Embryonic facial prominence (tissue), 1 donor: ENCODE data around the gene DCAKD.
"Not testable (repeated sequence)": the region's sequence is repeated elsewhere in the genome, so short reads cannot be mapped to it uniquely, and the experiment has no call there.

ENCODE experiments used
- DNase-seq: peaks from one replicate; pipeline ENCODE4 v3.0.0-alpha.2; 2016; ENCODE audit errors: extremely low spot score

DCAKD gene

GRCh38 chr17:45067637-45068036 lies 16.2 kb upstream of the DCAKD start:
- DNase-seq = no peak

GRCh38 chr17:45063198-45063597 lies 11.8 kb upstream of the DCAKD start:
- DNase-seq = no peak

DNA sequence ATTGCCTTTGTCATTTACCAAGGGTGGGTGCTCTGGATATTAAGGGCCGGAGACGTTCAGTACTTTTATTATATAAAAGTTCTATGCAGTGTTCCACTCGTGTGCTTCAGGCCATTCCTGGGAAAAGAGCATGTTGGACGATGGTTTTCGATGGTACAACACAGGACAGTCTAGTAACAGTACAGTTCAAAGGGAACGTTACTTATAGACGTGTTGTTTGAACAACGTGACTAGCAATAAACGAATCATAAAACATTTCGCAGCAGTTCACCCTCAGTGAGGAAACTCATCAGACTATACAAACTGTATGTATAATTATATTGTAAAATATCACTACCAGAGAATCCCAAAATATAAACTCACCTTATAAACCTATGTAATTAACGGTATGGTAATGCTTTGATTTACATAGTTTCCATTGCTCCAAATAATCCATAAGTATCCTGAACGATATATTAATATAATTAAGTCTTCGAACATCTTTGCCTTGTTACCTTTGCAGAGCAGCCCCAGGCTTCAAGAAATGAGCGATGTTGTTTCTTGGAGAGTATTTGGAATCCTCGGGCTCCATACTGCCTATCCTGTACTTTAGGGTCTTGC lies 10.3 kb upstream of the DCAKD start:
- DNase-seq = no peak

- DNase-seq = peak; percentile 99
These were observed 9.6 kb upstream of the DCAKD start, which contains the start of gene NMT1 for GRCh38 chr17:45060797-45061605. Gene NMT1, plus strand, starts transcription at chr17:45061317. Its CDS starts 13 bp downstream, at chr17:45061330.

DNA sequence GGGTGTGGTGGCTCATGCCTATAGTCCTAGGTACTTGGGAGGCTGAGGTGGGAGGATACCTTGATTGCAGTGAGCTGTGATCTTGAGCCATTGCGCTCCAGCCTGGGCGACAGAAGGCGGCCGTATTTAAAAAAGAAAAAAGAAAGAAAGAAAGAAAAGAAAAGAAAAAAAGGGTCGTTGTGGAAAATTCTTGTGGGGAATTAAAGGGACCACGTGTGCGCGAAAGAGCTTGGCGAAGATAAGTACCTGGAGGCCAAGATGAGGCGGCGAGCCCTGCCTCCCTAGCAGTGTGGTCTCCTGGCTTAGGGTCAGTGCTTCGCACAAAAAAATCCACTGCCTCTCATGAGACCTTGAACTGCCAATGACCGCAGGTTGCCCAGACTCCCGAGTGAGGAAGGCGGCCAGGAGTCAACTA lies 9.0 kb upstream of the DCAKD start:
- no peak for DNase-seq

DNA sequence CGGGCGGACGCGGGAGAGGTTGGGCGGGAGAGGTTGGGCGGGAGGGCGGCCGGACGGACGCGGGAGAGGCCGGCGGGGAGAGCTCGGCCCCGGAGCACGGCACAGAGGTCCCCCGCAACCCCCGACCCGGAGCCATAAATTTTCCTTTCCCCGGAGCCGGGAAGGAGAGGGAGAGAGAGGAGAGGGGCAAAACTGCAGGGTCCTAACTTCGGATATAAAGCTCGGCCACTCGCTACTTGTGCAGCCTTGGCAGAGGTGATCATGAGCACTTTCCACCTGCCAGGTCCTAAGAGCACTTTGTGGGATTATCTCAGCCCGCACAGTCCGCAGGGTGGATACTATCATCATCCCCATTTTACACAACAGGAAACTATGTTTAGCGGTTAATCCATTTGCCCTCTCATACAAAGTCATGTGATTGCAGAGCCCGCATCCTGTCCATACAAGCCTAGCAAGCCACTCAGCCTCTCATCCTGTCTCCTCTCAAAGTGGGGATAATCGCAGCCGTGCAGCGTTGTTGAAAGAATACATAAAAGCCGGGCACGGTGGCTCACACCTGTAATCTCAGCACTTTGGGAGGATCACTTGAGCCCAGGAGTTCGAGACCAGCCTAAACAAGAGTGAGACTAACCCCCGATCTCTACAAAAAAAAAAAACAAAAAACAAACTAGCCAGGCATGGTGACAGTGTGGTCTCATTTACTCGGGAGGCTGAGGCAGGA lies 780 bp upstream of the DCAKD start:
- DNase-seq = no peak

- not testable (repeated sequence) for DNase-seq
These were observed 254 bp upstream of the DCAKD start for GRCh38 chr17:45051720-45052051.

DNA sequence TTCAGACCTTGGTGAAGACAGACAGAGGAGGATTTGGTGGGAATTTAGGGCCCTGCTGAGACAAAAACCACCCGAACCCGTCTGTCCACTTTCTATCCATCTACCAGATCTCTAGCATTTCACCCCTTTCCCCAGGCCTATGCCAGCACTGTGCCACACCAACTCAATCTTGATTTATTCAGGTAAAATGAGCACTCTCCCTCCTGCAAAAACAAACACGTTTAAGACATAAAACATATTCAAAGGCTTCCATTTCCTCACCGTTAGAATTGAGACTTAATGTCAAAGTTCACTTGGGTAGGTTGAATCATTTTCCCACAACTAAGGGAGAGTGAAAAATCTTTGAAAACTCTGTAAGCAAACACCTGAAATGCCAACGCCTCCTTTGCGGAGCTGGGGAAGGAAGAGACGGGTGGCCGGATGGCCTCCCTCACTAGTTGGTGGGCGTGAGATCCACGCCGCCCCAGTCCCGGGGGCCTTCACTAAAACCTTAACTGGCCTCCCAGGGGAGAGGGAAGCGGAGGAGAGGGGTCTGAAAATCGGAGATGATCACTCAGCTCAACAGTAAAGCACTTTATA lies 862 bp downstream of the DCAKD start:
- DNase-seq = no peak

GRCh38 chr17:45048795-45049563 lies 2.5 kb downstream of the DCAKD start:
- no peak for DNase-seq

DNA sequence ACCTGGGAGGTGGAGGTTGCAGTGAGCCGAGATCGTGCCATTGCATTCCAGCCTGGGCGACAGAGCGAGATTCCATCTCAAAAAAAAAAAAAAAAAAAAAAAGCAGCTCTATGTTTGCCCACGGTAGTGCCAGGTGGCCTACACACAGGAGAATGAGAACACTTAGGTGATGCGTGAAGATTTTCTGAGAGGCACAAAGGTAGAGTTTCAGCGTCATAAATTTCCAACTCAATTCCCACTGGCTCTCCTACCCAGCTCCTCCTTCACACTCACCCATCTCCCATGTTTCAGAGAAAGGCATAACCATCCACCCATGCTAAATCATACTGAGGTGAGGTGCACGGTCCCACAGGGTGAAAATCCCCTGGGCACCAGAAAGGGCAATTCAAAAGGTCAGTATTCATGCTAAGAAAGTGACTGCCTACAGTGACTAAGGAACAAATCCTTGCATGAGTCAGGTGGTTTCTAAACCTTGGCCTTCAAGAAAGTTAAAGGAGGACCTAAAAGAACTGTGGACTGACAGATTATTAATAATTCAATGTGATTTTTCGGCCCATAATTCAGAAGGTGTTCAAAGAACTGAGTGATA lies 4.8 kb downstream of the DCAKD start:
- no peak for DNase-seq

DNA sequence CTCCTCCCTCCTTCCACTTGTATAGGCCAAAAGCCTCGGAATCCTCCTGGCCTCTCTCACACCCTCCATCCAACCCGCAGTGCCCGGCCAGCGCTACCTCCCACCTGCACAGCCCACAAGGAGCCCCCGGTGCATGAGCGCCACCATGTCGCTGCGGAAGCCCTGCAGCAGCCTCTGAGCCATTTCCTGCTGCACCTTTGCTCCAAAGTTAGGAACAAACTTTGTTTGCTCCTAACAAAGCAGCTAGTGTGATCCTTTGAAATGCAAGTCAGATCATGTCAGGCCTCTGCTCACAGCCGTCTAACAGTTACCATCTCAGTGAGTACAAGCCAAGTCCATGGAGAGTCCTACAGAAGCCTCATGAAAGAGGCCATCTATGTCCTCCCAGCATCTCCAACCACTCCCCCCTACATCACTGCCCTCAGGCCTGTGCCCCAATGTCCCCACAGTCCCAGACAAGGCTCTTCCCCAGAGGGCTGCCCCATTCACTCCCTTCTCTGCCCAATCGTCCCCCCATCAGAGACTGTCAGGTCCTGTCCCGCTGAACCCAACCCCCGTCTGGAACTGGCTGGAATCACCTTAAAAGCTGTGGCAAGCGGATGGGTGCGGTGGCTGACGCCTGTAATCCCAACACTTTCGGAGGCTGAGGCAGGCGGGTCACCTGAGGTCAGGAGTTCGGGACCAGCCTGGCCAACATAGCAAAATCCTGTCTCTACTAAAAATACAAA lies 7.5 kb downstream of the DCAKD start:
- DNase-seq = no peak

DNA sequence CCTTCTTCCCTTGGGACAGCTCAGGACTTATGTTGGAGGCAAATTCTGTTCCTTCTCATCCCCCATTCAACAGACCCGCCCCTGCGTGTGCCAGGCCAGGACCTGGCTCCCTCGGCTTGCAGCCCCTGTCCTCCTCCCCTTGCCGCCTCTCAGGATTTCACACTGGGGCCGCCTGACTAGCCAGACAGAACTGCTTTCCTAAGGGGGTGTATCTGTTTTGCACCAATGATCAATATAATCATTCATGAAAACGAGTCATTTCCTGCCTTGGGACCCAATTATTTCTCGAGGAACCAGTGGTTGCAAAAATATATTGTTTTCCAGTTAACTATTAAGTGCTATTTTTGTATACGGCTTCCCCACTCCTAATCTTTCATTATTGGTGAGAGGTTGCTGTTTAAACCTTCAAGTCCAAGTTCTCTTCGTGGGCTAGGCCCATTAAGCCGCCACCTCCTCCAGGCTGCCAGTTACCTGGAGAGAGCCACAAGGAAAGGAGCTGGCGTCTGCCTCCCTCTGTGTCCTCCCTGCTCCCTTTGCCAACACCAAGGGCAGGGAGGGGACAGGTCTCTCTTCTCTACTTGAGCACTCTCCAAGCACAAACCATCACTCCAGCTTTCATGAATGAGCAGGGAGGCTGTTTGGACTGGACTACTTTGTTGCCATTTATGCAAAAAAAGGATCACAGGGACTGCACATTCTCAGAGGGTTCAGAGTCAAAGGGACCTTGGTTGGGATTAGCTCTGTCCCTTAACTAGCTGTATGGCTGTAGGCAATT lies 8.9 kb downstream of the DCAKD start:
- no peak for DNase-seq

- no peak for DNase-seq
These were observed 11.0 kb downstream of the DCAKD start for GRCh38 chr17:45040459-45040858.

DNA sequence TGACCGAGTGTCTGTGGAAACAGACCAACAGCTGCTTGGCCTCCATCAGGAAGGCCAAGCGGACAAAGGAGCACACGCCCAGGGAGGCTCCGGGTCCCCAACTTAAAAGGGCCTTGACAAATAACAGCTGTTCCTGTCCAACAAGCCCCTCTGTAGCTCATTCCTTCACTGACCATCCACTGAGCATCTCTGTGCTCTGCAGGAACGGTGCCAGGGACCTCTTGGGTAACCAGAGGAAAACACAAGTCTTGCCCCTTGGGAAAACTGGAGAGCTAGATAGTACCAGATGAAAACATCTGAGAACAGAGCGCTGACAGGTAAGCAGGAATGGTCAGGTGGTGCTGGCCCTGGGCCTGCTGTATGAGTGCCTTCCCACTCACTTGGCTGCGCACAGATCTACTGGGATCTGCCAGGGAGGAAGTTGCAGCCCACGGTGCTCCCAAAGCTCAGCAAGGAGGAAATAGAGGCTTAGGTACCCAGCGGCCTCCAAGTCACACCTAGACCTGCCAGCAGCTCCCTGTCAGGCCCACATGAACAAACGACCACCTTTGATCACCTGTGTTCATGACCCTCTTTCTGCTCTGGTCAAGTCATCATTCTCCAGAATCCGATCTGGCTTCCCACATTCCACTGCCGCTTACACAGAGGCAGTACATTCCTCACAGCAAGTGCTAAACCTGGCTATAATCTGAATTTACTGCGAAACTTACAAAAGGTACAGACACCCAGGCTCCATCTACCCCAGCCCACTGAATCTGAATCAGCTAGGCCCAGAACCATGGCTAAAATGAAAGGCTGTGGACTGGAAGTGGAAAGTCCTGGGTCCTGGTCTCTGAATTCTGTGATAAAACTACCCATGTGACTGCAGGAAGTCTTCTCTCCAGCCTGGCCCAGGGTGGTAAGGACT lies 12.5 kb downstream of the DCAKD start:
- no peak for DNase-seq

- DNase-seq = no peak
These were observed 14.7 kb downstream of the DCAKD start for GRCh38 chr17:45036691-45037090.

DNA sequence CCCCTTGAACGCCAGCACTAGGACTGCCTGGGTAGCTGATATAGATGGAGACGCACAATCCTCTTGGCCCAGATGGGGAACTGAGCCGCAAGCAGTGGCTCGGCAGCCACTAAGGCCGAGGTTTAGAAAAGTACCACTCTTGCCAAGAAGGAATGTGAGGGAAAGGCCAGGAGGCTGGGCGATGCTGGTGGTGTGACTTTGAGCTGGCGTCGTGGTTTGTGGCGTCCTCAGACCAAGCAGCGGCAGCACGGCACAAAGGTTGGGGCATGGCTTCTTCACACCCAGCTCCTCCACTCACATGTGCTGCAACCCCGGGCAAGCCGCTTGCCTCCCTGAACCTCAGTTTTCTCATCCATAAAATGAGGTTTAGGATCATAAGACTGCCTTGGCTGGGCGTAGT lies 15.6 kb downstream of the DCAKD start:
- DNase-seq = no peak

DNA sequence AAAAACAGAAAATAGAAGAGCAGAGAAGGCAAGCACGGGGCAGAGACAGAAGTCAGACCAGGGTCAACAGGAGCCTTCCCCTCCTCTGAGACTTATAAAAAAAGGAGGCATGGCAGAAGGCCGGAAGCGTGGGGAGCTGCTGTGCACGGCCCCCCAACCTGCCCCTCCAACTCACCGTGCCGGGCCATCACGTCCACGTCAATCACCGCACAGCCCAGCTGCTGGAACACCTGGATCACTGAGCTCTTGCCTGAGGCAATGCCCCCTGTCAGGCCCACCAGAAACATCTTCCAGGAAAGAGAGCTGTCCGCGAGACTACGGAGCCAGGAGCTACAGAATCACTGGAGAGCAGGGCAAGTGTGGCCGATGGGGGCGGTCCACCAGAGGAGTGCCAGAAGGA lies 16.8 kb downstream of the DCAKD start:
- no peak for DNase-seq

- DNase-seq = no peak
These were observed 19.3 kb downstream of the DCAKD start for GRCh38 chr17:45032174-45032541.
